ENCODE results near the gene EVI5L.

The EVI5L gene

GRCh38 chr19:7894612-7895309, 64.7 kb downstream of the EVI5L start:
- peak; percentile 81 for ATAC-seq (ENCODE audit: low read depth)
- Histone ChIP-seq H3K4me1 (ENCODE audit: insufficient read depth, poor library complexity, severe bottlenecking) (peaks cover 14% of the 10 kb centered on the region), H3K36me3 (ENCODE audit: low read depth) (peaks cover 13% of the 10 kb centered on the region), H3K4me3 (ENCODE audit: severe bottlenecking) (no peak overlapping the region), H3K9me3 (ENCODE audit: severe bottlenecking) (no peaks in the 10 kb centered on the region), H3K27me3 (ENCODE audit: insufficient read depth, poor library complexity, severe bottlenecking) (no peaks in the 10 kb centered on the region), H3K27ac (ENCODE audit: poor library complexity, severe bottlenecking) (peak overlapping the region; percentile 50)
- no peak for DNase-seq (ENCODE audit: low spot score)
- TF ChIP-seq CTCF (IDR thresholded peaks at IDR 0.05; ENCODE audit: poor library complexity, severe bottlenecking): no peak

DNA sequence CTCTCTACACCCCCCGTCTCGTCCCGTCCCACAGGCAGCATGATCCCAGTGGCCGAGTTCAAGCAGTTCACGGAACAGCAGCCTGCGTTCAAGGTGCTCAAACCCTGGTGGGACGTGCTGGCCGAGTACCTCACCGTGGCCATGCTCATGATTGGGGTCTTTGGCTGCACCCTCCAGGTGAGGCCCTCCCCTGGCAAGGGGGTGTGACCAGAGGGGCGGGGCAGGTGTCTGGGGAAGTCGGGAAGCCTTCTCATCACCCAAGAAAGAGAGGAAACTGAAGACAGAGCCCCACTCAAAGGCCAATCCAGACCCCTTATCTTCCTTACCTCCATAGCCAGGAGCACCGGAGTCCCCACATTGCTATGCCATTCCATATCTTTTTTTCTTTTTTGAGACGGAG, 65.5 kb downstream of the EVI5L start:
- no peak for ATAC-seq (ENCODE audit: low read depth)
- H3K27ac ChIP-seq (ENCODE audit: poor library complexity, severe bottlenecking): peak overlapping the region; percentile 50
- TF ChIP-seq CTCF (IDR thresholded peaks at IDR 0.05; ENCODE audit: poor library complexity, severe bottlenecking): no peak
- peaks cover 13% of the 10 kb centered on the region for H3K36me3 ChIP-seq (ENCODE audit: low read depth)
- no peaks in the 10 kb centered on the region for H3K27me3 ChIP-seq (ENCODE audit: insufficient read depth, poor library complexity, severe bottlenecking)
- H3K4me1 ChIP-seq (ENCODE audit: insufficient read depth, poor library complexity, severe bottlenecking): peaks cover 14% of the 10 kb centered on the region
- H3K4me3 ChIP-seq (ENCODE audit: severe bottlenecking): no peak overlapping the region
- DNase-seq (ENCODE audit: low spot score): no peak
- H3K9me3 ChIP-seq (ENCODE audit: severe bottlenecking): no peaks in the 10 kb centered on the region

GRCh38 chr19:7897292-7897691, 67.3 kb downstream of the EVI5L start:
- TF ChIP-seq CTCF (IDR thresholded peaks at IDR 0.05; ENCODE audit: poor library complexity, severe bottlenecking): no peak
- DNase-seq (ENCODE audit: low spot score): no peak
- H3K4me3 ChIP-seq (ENCODE audit: severe bottlenecking): no peak overlapping the region
- no peak for ATAC-seq (ENCODE audit: low read depth)
- H3K27ac ChIP-seq (ENCODE audit: poor library complexity, severe bottlenecking): no peak overlapping the region
- H3K4me1 ChIP-seq (ENCODE audit: insufficient read depth, poor library complexity, severe bottlenecking): peaks cover 19% of the 10 kb centered on the region
- H3K27me3 ChIP-seq (ENCODE audit: insufficient read depth, poor library complexity, severe bottlenecking): no peaks in the 10 kb centered on the region
- peaks cover 13% of the 10 kb centered on the region for H3K36me3 ChIP-seq (ENCODE audit: low read depth)
- no peaks in the 10 kb centered on the region for H3K9me3 ChIP-seq (ENCODE audit: severe bottlenecking)

DNA sequence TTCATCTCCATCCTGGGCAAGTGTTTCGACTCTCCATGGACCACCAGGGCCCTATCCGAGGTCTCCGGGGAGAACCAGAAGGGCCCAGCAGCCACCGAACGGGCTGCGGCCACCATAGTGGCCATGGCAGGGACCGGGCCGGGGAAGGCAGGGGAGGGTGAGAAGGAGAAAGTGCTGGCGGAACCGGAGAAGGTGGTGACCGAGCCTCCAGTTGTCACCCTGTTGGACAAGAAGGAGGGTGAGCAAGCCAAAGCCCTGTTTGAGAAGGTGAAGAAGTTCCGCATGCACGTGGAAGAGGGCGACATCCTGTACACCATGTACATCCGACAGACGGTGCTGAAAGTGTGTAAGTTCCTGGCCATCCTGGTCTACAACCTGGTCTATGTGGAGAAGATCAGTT, 68.9 kb downstream of the EVI5L start:
- Histone ChIP-seq H3K4me1 (ENCODE audit: insufficient read depth, poor library complexity, severe bottlenecking) (peaks cover 21% of the 10 kb centered on the region), H3K36me3 (ENCODE audit: low read depth) (peaks cover 13% of the 10 kb centered on the region), H3K4me3 (ENCODE audit: severe bottlenecking) (no peak overlapping the region), H3K9me3 (ENCODE audit: severe bottlenecking) (no peaks in the 10 kb centered on the region), H3K27me3 (ENCODE audit: insufficient read depth, poor library complexity, severe bottlenecking) (no peaks in the 10 kb centered on the region), H3K27ac (ENCODE audit: poor library complexity, severe bottlenecking) (no peak overlapping the region)
- no peak for ATAC-seq (ENCODE audit: low read depth)
- no peak for DNase-seq (ENCODE audit: low spot score)
- TF ChIP-seq CTCF (IDR thresholded peaks at IDR 0.05; ENCODE audit: poor library complexity, severe bottlenecking): no peak

- peaks cover 17% of the 10 kb centered on the region for H3K4me1 ChIP-seq (ENCODE audit: insufficient read depth, poor library complexity, severe bottlenecking)
- H3K36me3 ChIP-seq (ENCODE audit: low read depth): peaks cover 13% of the 10 kb centered on the region
- H3K9me3 ChIP-seq (ENCODE audit: severe bottlenecking): no peaks in the 10 kb centered on the region
- H3K4me3 ChIP-seq (ENCODE audit: severe bottlenecking): no peak overlapping the region
- peak; percentile 59 for DNase-seq (ENCODE audit: low spot score)
- ATAC-seq (ENCODE audit: low read depth): no peak
- TF ChIP-seq CTCF (IDR thresholded peaks at IDR 0.05; ENCODE audit: poor library complexity, severe bottlenecking): no peak
- H3K27me3 ChIP-seq (ENCODE audit: insufficient read depth, poor library complexity, severe bottlenecking): no peaks in the 10 kb centered on the region
- peak overlapping the region; percentile 67 for H3K27ac ChIP-seq (ENCODE audit: poor library complexity, severe bottlenecking)
These were observed 69.8 kb downstream of the EVI5L start for GRCh38 chr19:7899751-7900378.
